Caco-2 (cell line): ENCODE data around the gene NBPF15. TPM values are rescaled to one million over a fixed set of nuclear protein-coding genes. Genes with fewer than 3 reads are reported as not detected.
"Not testable (repeated sequence)": the region's sequence is repeated elsewhere in the genome, so short reads cannot be mapped to it uniquely, and the experiment has no call there.

Source experiments
- Bru-seq: library from RNA; stranded (reverse); fragments of 400-500 nt; gene quantifications from one replicate; lab custom pipeline; 2021; lab: Mats Ljungman, UMichigan
- BruChase-seq, 2 experiments: library from RNA; stranded (reverse); fragments of 400-500 nt; gene quantifications; one replicate each; lab custom pipeline; 2021; lab: Mats Ljungman, UMichigan
- BruUV-seq: library from RNA; stranded (reverse); fragments of 400-500 nt; replicated peaks from 2 replicates; lab custom pipeline; 2021; lab: Mats Ljungman, UMichigan
- CTCF ChIA-PET: fragments of 300-600 bp; sonication (Branson Sonifier 250); formaldehyde crosslinking; loops from one replicate; lab custom pipeline; 2022; ENCODE audit warnings: antibody characterized with exemption; lab: Charles Lee
- POLR2A ChIA-PET: fragments of 300-600 bp; sonication (Branson Sonifier 250); formaldehyde crosslinking; loops from one replicate; lab custom pipeline; 2022; ENCODE audit warnings: antibody characterized with exemption; lab: Charles Lee
- DNase-seq, 2 experiments: peaks; one replicate each; pipeline versions ENCODE4 v3.0.0 to v3.0.0-alpha.2; 2020 to 2022
- H3K27me3 ChIP-seq: replicated peaks from 2 replicates; pipeline ENCODE4 v1.6.0; 2011; ENCODE audit warnings: low read length; ENCODE audit not compliant: control insufficient read depth, insufficient read depth
- H3K36me3 ChIP-seq: 2 replicates; pipeline ENCODE4 v1.5.1; 2011; ENCODE audit warnings: low read length; ENCODE audit not compliant: control insufficient read depth, insufficient read depth
- H3K4me1 ChIP-seq: fragments of 250-450 bp; sonication (Bioruptor Pico); 2 replicates; pipeline ENCODE4 v1.5.1; 2020; ENCODE audit warnings: mild to moderate bottlenecking
- H3K4me3 ChIP-seq: 2 replicates; pipeline ENCODE4 v1.5.1; 2011; ENCODE audit warnings: low read depth, mild to moderate bottlenecking, control low read depth, low read length
- H3K9me3 ChIP-seq: fragments of 250-450 bp; sonication (Bioruptor Pico); 2 replicates; pipeline ENCODE4 v1.5.1; 2020; ENCODE audit warnings: mild to moderate bottlenecking, moderate library complexity
- H3K27ac Mint-ChIP-seq: one replicate; pipeline ENCODE4 v1.8.0; 2022; ENCODE audit warnings: mixed read lengths; ENCODE audit not compliant: unreplicated experiment
- H3K27me3 Mint-ChIP-seq: one replicate; pipeline ENCODE4 v1.8.0; 2022; ENCODE audit warnings: mixed read lengths; ENCODE audit not compliant: insufficient read depth, unreplicated experiment
- H3K36me3 Mint-ChIP-seq: one replicate; pipeline ENCODE4 v1.8.0; 2022; ENCODE audit warnings: mild to moderate bottlenecking, mixed read lengths; ENCODE audit not compliant: insufficient read depth, unreplicated experiment
- H3K4me1 Mint-ChIP-seq: one replicate; pipeline ENCODE4 v1.8.0; 2022; ENCODE audit warnings: low read depth, mixed read lengths; ENCODE audit not compliant: unreplicated experiment
- H3K4me3 Mint-ChIP-seq: one replicate; pipeline ENCODE4 v1.8.0; 2022; ENCODE audit warnings: mild to moderate bottlenecking, moderate library complexity, mixed read lengths; ENCODE audit not compliant: unreplicated experiment
- H3K9me3 Mint-ChIP-seq: one replicate; pipeline ENCODE4 v1.8.0; 2022; ENCODE audit warnings: mixed read lengths; ENCODE audit not compliant: unreplicated experiment
- intact Hi-C: fragments of 100-400 bp; cut with micrococcal nuclease; formaldehyde crosslinking; loops from one replicate; pipeline ENCODE4 v1.10.0; 2022; ENCODE audit not compliant: unreplicated experiment
- long read RNA-seq: library from polyadenylated mRNA; stranded (forward); transcript quantifications from one replicate; pipeline ENCODE4 v2.0.0, GENCODE V29; 2022
- total RNA-seq: library from RNA; stranded (reverse); gene quantifications from 2 replicates; pipeline ENCODE4 v1.2.3, GENCODE V29; 2022

NBPF15 gene
- total RNA-seq (34.7 and 35.0 TPM in 2 replicates), Bru-seq, nascent RNA (percentile 69 among the genes with signal in this experiment), BruChase-seq, experiment 1, labeled RNA remaining after a 2-hour chase (percentile 77 among the genes with signal in this experiment), BruChase-seq, experiment 2, labeled RNA remaining after a 6-hour chase (percentile 77 among the genes with signal in this experiment)
- long read RNA-seq, full-length matches to known transcripts = 1 of 27 reads
- long read RNA-seq, partial matches to known transcripts = 5 of 27 reads
- long read RNA-seq, other reads (novel, unspliced or antisense) = 21 of 27 reads

GRCh38 chr1:144461136-144461759, at the start of gene NBPF15:
NBPF15 (minus strand) TSS chr1:144461669; CDS start chr1:144440003, 21,666 bp downstream.
- peak; percentile 72 to 78 for DNase-seq
- H3K27ac Mint-ChIP-seq = peak within 1 kb of the TSS; percentile 38
- H3K36me3 ChIP-seq, H3K4me1 ChIP-seq, CTCF ChIA-PET, H3K9me3 ChIP-seq, H3K9me3 Mint-ChIP-seq, H3K36me3 Mint-ChIP-seq, intact Hi-C loops, BruUV-seq, H3K27me3 Mint-ChIP-seq, H3K4me1 Mint-ChIP-seq, POLR2A ChIA-PET, H3K27me3 ChIP-seq: not testable (repeated sequence)
- peak within 1 kb of the TSS; percentile 63 for H3K4me3 ChIP-seq
- H3K4me3 Mint-ChIP-seq = peak within 1 kb of the TSS; percentile 87

DNA sequence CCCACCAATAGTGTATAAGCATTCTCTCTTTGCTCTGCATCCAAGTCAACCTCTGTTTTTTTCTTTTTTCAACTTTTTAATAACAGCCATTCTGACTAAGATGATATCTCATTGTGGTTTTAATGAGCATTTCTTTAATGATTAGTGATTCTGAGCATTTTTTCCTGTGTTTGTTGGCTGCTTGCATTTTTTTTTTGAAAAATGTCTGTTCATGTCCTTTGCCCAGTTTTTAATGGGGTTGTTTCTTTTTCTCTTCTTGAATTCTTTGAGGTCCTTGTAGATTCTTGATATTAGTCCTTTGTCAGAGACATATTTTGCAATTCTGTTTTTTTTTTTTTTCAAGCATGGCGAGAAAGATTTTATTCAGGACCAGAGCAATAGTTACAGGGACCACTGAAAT, 35.0 kb upstream of the NBPF15 start:
- H3K9me3 ChIP-seq, H3K27me3 ChIP-seq, H3K36me3 Mint-ChIP-seq, BruUV-seq, DNase-seq, intact Hi-C loops, H3K4me3 Mint-ChIP-seq, H3K36me3 ChIP-seq, H3K4me3 ChIP-seq, H3K9me3 Mint-ChIP-seq, H3K27me3 Mint-ChIP-seq, H3K4me1 Mint-ChIP-seq, H3K4me1 ChIP-seq, CTCF ChIA-PET, POLR2A ChIA-PET, H3K27ac Mint-ChIP-seq: not testable (repeated sequence)

DNA sequence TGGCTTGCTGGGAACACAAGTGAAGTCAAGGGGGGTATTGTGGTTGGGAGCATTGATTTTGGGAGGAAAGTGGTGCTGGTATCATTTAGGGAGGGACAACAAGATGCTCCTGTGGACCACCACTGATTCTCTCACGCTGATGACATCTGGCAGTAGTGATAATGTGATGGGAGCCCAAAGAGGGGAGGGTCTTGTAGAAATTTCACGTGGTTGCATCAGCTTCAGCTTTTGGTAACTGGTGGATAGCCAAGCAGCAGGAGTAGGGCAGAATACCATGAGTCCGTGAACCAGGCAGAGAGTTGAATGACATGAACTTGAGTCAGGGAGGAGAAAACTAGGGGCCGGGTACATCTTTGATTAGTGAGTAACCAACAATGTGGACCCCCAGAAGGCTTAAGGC, 32.7 kb upstream of the NBPF15 start:
- POLR2A ChIA-PET, H3K36me3 ChIP-seq, CTCF ChIA-PET, H3K27me3 ChIP-seq, H3K9me3 ChIP-seq, H3K27ac Mint-ChIP-seq, intact Hi-C loops, H3K4me3 ChIP-seq, H3K9me3 Mint-ChIP-seq, H3K36me3 Mint-ChIP-seq, H3K4me1 ChIP-seq, H3K4me1 Mint-ChIP-seq, BruUV-seq, H3K27me3 Mint-ChIP-seq, H3K4me3 Mint-ChIP-seq: not testable (repeated sequence)
- DNase-seq = peak in 1 of 2 experiments; percentile 1

GRCh38 chr1:144490394-144490793, 28.9 kb upstream of the NBPF15 start:
- CTCF ChIA-PET, BruUV-seq, H3K27ac Mint-ChIP-seq: not testable (repeated sequence)

DNA sequence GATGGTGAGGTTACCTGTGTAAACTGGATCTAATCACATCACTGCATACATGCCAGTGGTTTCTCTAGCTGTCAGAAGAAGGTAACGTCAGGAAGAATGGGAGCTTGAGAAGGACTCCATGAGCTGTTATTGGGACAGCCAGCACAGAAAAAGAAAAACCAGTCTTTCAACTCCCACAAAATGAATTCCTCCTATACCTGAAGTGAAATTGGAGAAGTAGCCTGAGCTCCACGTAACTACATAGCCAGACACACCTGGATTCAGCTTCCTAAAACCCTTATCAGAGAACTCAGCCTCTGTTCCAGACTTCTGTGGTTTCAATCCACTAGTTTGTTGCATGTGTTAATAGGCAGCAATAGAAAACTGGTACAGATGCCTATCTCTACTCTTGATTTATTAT, 25.5 kb upstream of the NBPF15 start:
- H3K27ac Mint-ChIP-seq, H3K4me3 ChIP-seq, H3K9me3 Mint-ChIP-seq, H3K4me3 Mint-ChIP-seq, intact Hi-C loops, CTCF ChIA-PET, H3K27me3 Mint-ChIP-seq, H3K9me3 ChIP-seq, H3K4me1 Mint-ChIP-seq, POLR2A ChIA-PET, H3K36me3 Mint-ChIP-seq, H3K4me1 ChIP-seq, BruUV-seq, H3K27me3 ChIP-seq, H3K36me3 ChIP-seq, DNase-seq: not testable (repeated sequence)

More at GRCh38 chr1:144490394-144490793, 28.9 kb upstream of the NBPF15 start:
- H3K27me3 ChIP-seq, H3K36me3 ChIP-seq, H3K4me3 ChIP-seq, H3K9me3 Mint-ChIP-seq, H3K4me3 Mint-ChIP-seq, H3K4me1 ChIP-seq, intact Hi-C loops, H3K4me1 Mint-ChIP-seq, POLR2A ChIA-PET, H3K36me3 Mint-ChIP-seq, H3K9me3 ChIP-seq, H3K27me3 Mint-ChIP-seq, DNase-seq: not testable (repeated sequence)

DNA sequence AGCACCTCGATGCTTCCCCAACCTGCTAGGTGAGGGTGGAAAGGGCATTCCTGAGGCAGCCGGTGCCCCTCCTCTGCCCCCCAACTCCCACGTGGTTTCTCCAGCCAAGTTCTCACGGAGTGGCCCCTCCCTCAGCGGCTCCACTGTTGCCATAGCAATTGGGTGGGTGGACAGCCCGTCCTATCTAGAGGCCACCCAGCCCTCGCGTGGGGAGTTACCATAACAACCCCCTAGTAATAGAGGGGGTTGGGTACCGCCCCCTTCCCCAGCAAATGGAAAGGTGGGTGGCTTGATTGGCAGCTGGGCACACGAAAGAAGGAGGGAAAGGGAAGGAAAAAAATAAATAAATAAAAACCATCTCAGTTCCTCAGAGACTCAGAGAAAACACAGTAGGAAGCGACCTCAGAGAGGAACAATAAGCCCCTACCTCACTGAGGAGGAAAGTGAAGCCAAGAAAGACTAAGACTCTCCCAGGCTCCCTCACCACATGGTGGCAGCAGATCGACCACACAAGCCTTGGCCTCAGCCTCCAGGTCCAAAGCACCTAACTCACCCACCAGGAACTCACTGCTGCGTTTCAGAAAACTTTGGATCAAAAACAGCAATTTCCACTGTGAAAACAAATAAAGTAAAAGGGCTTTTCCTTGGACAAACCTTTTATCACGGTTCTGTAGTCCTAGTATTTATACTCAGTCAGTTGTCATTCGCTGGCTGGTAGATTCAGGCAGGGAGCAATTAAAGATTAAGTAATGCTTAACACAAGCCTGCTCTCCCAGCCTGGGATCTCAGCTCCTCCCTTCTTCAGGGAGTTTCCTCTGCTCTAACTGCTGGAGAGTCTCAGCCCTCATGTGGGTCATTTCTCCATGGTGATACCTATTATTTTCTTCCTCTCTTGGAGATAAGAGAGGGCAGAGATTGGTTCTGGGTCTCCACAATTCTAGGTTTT, 23.9 kb upstream of the NBPF15 start:
- H3K27ac Mint-ChIP-seq, H3K4me3 ChIP-seq: not testable (repeated sequence)

More for the DNA sequence above, 23.9 kb upstream of the NBPF15 start:
- H3K36me3 ChIP-seq, H3K36me3 Mint-ChIP-seq, H3K27me3 Mint-ChIP-seq, POLR2A ChIA-PET, H3K27me3 ChIP-seq, H3K4me1 ChIP-seq, H3K4me3 Mint-ChIP-seq, CTCF ChIA-PET, H3K4me1 Mint-ChIP-seq, DNase-seq, H3K9me3 Mint-ChIP-seq, intact Hi-C loops, H3K9me3 ChIP-seq, BruUV-seq: not testable (repeated sequence)
